ENCODE data around the gene DUSP2. TPM values are rescaled to one million over a fixed set of nuclear protein-coding genes. Genes with fewer than 3 reads are reported as not detected.

The DUSP2 gene
- polyA plus RNA-seq, 12 donors, result 2.0 to 8.9 (median 2.8) TPM; not detected in 2

DNA sequence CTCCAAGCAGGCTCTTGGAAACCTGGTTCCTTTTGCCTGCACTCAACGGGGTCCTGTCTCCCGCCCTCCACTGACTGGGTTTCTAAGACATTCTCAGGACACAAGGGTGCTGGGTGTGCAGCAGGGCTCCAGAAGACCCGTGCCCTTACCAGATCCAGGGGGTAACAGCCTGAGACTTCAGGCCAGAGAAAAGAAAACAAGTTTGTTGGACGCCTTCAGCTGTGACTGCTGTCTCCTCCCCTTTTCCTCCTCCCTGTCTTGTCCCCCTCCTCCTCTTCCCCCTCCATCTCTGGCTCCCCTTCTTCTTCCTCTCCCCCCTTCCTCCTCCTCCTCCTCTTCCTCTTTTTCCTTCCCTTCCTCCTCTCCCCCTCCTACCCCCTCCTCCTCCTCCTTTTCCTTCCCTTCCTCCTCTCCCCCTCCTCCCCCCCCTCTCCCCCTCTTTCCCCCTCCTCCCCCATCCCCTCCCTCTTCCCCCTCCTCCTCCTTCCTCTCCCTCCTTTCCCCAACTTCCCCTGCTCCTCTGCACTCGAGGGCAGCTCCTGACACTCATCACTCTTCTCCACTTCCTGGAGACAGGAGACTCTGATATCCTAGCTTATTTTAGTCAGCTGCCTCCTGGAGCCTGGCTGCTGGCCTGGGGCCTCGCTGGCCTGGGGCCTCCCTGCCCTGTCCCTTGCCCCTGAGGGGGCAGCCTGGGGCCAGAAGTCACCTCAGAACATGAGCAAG, 41.3 kb downstream of the DUSP2 start:
- DNase-seq, result no peak

DNA sequence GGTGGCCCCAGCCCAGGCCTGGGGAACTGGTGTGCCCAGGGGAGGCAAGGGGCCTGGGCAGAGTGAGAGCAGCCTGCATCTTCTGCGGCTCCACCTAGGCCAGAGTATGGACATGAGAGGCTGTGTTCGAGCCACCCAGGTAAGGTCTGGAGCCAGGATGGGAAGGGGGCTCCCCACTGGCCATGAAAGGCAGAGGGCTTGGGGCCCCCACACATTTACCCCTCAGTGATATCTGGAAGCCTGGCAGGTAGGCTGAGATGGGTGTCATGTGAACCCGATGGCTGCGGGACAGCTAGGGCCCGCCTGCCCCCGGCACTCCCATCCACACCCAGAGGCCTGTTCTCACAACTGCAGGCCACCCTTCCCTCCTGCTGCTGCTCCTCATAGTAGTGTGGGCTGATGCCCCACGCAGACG, 42.0 kb downstream of the DUSP2 start:
- DNase-seq, result no peak

DNA sequence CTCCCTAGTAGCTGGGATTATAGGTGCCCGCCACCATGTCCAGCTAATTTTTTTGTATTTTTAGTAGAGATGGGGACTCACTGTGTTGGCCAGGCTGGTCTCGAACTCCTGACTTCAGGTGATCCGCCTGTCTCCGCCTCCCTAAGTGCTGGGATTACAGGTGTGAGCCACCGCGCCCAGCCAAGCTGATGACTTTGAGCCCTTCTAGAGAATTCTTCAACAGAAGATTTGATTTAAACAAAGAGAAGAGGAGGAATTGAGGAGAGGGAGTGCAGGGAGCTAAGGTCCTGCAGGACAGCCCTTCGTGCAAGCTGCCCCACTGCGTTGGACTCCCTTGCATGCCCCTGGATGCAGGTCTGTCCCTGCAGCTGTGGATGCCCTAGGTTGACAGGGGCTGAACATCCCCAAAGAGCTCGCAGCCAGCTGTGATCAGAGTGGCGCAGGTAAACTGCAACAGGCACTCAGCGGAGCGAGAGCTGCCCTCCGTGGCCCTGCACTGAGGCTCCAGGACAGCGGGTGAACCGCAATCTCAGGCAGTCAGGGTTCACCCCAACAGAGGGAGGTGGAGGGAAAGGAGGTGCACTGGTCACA, 42.5 kb downstream of the DUSP2 start:
- DNase-seq, result no peak

DNA sequence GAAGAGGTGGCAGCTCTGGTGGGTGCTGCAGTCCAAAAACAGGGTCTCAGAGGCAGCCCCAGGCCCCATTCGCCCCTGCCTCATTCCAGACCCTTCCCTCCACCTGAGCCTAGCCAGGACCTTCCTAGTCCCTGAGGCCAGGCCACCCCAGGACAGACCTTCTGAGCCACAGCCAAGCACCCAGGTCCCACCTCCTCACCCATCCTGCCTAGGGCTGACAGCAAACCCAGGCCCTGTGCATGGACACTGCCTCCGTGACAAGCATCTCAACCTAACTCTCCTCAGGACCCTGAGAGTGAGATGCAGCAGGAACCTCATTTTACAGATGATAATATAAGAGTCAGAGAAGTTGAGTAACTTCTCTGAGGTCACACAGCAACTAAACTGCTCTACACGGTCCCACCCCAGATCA, 44.3 kb downstream of the DUSP2 start:
- no peak for DNase-seq

DNA sequence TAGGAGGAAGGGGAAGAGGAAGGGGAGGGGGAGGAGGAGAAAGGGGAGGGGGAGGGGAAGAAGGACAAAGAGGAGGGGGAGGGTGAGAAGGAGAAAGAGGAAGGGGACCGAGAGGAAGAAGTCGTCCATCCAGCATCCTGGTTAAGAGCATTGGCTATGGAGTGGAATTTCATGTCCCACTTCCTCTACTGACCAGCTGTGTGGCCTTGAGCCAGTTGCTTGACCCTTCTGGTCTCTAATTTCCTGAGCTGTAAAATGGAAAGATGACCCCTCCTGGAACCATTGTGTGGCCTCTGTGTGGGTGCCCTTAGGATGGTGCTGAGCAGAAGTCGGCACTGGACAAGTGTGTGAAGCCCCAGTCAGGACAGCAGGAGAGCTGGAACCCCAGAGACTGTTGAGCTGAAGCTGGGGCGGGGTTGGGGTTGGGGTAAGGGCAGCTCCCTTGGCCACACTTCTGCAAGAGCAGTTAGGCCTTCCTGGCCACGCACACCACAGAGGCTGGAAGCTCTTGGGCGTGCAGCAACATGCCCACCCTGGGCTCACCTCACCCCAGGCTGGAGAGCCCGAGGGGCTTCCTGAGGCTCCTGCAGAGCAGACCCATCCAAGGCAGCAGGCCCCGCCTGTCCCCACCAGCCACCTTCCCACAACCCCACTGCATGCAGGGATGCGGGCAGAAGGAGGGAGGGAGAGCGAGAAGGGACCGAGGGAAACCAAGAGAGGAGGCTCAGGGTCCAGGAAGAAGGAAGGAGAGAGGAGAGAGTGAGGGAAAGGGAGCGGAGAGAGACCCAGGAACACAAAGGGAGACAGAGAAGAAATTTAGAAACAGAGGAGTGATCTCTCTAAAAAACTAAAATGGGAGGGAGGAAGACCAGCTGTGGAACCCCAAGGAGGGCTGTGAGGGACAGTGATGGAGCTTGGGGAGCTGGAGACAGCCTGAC, 45.1 kb downstream of the DUSP2 start:
- DNase-seq, result no peak

DNA sequence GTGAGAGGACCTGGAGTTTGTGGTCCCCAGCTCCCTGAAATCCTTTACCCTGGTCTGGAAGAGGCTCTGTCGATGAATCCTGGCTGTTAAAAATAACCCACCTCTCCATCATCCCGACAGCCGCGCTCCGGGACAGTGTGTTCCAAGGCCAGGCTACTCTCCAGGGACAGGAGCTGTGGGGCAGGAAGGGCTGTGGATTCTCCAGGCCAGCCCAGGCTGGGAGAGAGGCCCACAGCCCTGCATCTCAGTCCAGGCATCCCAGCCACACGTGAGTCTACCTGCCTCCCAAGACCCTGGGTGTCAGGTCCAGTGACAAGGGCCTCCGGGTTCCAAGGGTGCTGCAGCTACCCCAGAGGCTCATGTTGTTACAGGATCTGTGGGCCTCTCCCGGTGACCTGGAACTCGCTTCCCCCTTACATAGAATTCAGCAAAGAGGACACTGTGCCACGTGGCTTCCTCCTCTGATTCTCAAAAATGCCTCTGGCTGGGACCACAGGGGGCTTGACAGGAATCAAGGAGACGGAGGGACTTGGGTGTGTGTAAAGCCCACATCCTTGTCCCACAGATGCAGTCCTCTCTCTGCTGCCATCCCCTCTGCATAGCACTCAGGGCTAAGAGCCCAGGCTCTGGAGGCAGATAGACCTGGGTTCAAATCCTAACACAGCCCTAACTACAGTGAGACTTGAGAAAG, 46.2 kb downstream of the DUSP2 start:
- no peak for DNase-seq

DNA sequence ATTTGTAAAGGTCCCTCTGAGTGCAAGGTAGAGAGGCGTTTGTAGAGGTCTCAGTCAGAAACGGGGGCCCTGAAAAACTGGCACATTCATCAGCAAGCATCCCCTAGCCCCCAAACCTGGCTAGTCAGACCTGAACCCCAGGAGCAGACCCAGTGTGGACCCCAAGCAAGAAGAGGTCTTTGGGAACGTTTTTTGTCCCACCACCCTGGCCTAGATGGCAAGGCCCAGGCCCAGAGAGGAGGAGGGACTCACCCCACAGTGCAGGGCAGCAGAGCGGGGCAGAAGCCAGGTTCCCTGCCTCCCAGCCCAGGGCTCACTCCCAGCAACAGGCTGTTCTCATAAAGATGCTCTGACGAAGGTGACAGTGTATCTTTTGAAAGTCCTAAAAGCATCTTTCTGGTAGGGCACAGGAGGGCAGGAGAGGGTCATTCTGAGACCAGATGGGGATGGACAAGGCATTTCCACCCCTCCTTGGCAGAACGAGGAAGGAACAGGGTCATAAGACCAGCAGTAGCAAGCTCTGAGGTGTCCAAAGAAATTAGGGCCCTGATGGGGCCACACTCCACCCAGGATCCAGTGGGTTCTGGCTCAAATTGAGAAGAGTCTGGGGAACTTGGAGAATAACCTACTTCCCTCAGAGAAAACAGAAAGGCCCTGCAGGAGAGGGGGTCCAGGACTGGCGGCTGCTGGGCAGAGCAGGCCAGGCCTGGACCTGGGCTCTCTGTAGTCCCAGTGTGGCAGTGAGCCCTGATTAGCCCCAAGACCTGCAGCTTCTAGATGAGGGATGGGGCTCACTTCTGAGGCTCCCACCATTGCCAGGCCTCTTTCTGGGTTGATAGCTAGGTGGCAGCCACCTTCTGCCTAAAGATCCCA, 47.1 kb downstream of the DUSP2 start:
- no peak for DNase-seq

DNA sequence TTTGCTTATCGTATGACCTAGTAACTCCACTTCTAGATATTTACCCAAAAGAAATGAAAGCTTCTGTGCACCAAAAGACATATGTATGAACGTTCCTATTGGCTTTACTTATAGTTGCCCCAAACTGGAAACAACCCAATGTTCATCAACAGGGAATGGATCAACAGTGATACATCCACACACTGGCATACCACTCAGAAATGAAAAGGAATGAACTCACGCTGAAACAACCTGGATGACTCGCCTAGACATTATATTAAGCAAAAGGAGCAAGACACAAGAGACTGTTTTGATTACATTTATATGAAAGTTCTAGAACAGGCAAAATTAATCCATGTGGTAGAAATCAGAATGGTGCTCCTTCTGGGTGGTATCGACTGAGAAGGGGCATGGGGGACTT, 47.8 kb downstream of the DUSP2 start:
- no peak for DNase-seq

DNA sequence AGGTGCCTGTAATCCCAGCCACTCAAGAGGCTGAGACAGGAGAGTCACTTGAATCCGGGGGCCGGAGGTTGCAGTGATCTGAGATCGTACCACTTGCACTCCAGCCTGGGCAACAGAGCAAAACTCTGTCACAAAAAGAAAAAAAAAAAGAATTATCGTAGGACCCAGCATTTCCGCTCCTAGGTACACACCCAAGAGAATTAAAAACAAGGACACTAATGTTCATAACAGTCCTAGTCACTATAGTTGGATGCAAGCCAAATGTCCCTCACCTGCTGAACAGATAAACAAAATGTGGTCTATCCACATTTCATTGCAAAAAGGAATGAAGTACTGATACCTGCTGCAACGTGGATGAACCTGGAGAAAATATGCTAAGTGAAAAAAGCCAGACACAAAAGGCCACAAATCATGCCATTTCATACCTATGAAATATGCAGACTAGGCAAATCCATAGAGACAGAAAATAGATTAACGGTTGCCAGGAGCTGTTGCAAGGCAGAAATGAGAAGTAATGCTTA, 50.1 kb downstream of the DUSP2 start:
- no peak for DNase-seq

DNA sequence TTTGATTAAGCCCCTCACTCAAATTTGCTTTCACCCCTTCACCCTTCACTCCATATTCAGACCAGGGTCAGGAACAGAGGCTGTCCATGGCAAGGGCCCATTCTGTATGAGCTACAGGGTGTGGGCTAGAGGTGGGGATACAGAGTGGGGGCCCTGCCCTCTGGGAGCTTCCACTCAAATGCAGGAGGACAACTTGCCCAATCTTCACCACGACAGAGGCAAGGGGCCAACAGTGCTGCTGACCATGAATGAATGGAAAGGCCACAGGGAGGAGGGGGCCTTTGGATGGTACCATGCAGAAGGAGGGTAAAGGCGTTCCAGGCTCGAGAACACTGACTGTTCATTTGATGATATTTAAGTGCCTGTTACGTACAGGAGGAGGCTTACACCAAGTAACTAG, 51.7 kb downstream of the DUSP2 start:
- no peak for DNase-seq

Other genes starting within 250 kb of the DUSP2 start
- 10 to 100 TPM in 11 of 12 donors, not detected in 1; 13.0 to 66.7 (median 24.5) TPM for gene ANKRD36C, start 153.6 kb downstream of the DUSP2 start, polyA plus RNA-seq (ENCODE audit: insufficient read length in 12 of 12)
- gene GPAT2, start 110.5 kb downstream of the DUSP2 start, polyA plus RNA-seq (ENCODE audit: insufficient read length in 12 of 12), result 1 to 10 TPM in 11 of 12 donors, not detected in 1; 1.9 to 9.2 (median 4.1) TPM
- gene ADRA2B, start 28.9 kb downstream of the DUSP2 start, polyA plus RNA-seq (ENCODE audit: insufficient read length in 12 of 12), result 1 to 10 TPM in 10 of 12 donors, not detected in 2; 1.7 to 4.0 (median 2.5) TPM
- gene ASTL, start 6.9 kb downstream of the DUSP2 start, polyA plus RNA-seq (ENCODE audit: insufficient read length in 12 of 12), result under 1 TPM in 3 of 12 donors, not detected in 9; 0.15 to 0.21 (median 0.20) TPM
- gene STARD7, start 63.4 kb upstream of the DUSP2 start, polyA plus RNA-seq (ENCODE audit: insufficient read length in 12 of 12), result 100 to 1,000 TPM in 8 of 12 donors, 10 to 100 TPM in 3, not detected in 1; 69.6 to 150 (median 116) TPM
- gene TMEM127, start 120.6 kb upstream of the DUSP2 start, polyA plus RNA-seq (ENCODE audit: insufficient read length in 12 of 12), result 10 to 100 TPM in 11 of 12 donors, not detected in 1; 23.1 to 41.1 (median 27.3) TPM
- gene CIAO1, start 120.8 kb upstream of the DUSP2 start, polyA plus RNA-seq (ENCODE audit: insufficient read length in 12 of 12), result 10 to 100 TPM in 11 of 12 donors, not detected in 1; 40.7 to 64.8 (median 43.5) TPM
- 100 to 1,000 TPM in 3 of 12 donors, 10 to 100 TPM in 8, not detected in 1; 78.7 to 118 (median 91.1) TPM for gene SNRNP200, start 160.1 kb upstream of the DUSP2 start, polyA plus RNA-seq (ENCODE audit: insufficient read length in 12 of 12)
- 1 to 10 TPM in 10 of 12 donors, not detected in 2; 2.2 to 5.3 (median 3.4) TPM for gene ITPRIPL1, start 179.9 kb upstream of the DUSP2 start, polyA plus RNA-seq (ENCODE audit: insufficient read length in 12 of 12)
- 10 to 100 TPM in 6 of 12 donors, 1 to 10 TPM in 5, not detected in 1; 5.2 to 16.7 (median 10.1) TPM for gene NCAPH, start 190.3 kb upstream of the DUSP2 start, polyA plus RNA-seq (ENCODE audit: insufficient read length in 12 of 12)

All from muscle of arm (tissue), 12 donors.